Heart left ventricle (tissue), 16 donors: ENCODE data around the gene ZFAND6. TPM values are rescaled to one million over a fixed set of nuclear protein-coding genes. Genes with fewer than 3 reads are reported as not detected.

Experiments
- ATAC-seq, 4 donors: fragments of 200-7000 bp; cut with Tn5 transposase; one replicate each; pipeline ENCODE4 v1.9.1; 2020 to 2022; ENCODE audit warnings: moderate library complexity in 4 of 4, mild to moderate bottlenecking in 3 of 4, moderate number of reproducible peaks in 1 of 4
- DNase-seq, 5 donors: peaks; one replicate each; pipeline ENCODE4 v3.0.0-alpha.2; 2020
- H3K27ac ChIP-seq, 12 donors: fragments of 200-600 bp; sonication (generic) in 4 of 12; one replicate each; pipeline versions ENCODE4 v1.5.0 to v1.8.0; 2016 to 2022; ENCODE audit warnings: mild to moderate bottlenecking in 2 of 12
- H3K27me3 ChIP-seq, 9 donors: fragments of 200-600 bp; sonication (generic) in 2 of 9; one replicate each; pipeline versions ENCODE4 v1.5.1 to v1.8.0; 2016 to 2022; ENCODE audit warnings: mild to moderate bottlenecking in 3 of 9
- H3K36me3 ChIP-seq, 9 donors: fragments of 200-600 bp; sonication (generic) in 2 of 9; one replicate each; pipeline versions ENCODE4 v1.5.0 to v1.8.0; 2018 to 2022; ENCODE audit warnings: mild to moderate bottlenecking in 2 of 9
- H3K4me1 ChIP-seq, 12 donors: fragments of 200-600 bp; sonication (generic) in 4 of 12; one replicate each; pipeline versions ENCODE4 v1.5.0 to v1.8.0; 2016 to 2022; ENCODE audit warnings: mild to moderate bottlenecking in 3 of 12
- H3K4me3 ChIP-seq, 12 donors: fragments of 200-600 bp; sonication (generic) in 4 of 12; one replicate each; pipeline versions ENCODE4 v1.5.0 to v1.8.0; 2017 to 2022; ENCODE audit warnings: mild to moderate bottlenecking in 9 of 12, moderate library complexity in 4 of 12
- H3K9me3 ChIP-seq, 12 donors: fragments of 200-600 bp; sonication (generic) in 4 of 12; one replicate each; pipeline versions ENCODE4 v1.5.0 to v1.8.0; 2016 to 2022; ENCODE audit warnings: mild to moderate bottlenecking in 1 of 12
- POLR2A ChIP-seq, 2 donors: fragments of 450-650 bp; IDR thresholded peaks; one replicate each; pipeline ENCODE4 v1.6.1; 2017; ENCODE audit warnings: antibody characterized with exemption in 2 of 2, mild to moderate bottlenecking in 2 of 2, moderate library complexity in 2 of 2
- WGBS, 4 donors: extraction: QIAGEN DNeasy Blood & Tissue Kit in 2 of 4; methylation state at CpG; one replicate each; pipeline versions ENCODE4 v1.1.5 to v1.1.7; 2013 to 2018; 5-methylcytosine and 5-hydroxymethylcytosine counted together
- intact Hi-C, 10 donors: fragments of 100-400 bp; cut with DNase I; formaldehyde crosslinking; loops; one replicate each; pipeline versions ENCODE4 v1.11.1 to v1.14.2; 2022
- polyA plus RNA-seq, 2 donors: library from polyadenylated mRNA; stranded (reverse); fragments of 200-250 nt; gene quantifications; one replicate each; pipeline ENCODE4 v1.2.3, GENCODE V29; 2013
- total RNA-seq, 9 donors: library from RNA; depleted of rRNA in 2 of 9; stranded (reverse); fragments of >200 nt in 2 of 9; fragmentation: NEBNext Ultra II Directional in 3 of 9; extraction: Animal tissue kit (Norgen Biotek cat#: 25700) in 3 of 9; gene quantifications; one replicate each; pipeline versions ENCODE4 v1.1.0 to v1.2.4, GENCODE V29; 2016 to 2023
- TF ChIP-seq, protein P1 (sequence below), 12 donors: fragments of 200-600 bp; sonication (generic) in 4 of 12; IDR thresholded peaks; one replicate each; pipeline versions ENCODE4 v1.5.0 to v1.8.0; 2018 to 2022; ENCODE audit warnings: antibody characterized with exemption in 12 of 12, mild to moderate bottlenecking in 5 of 12
- donor health status: ischemic (EF 13 %, LVEDD 7.1; RV severe dilation, severe dysfunction).
- donor health status: healthy with polysubstance abuse.
- donor health status: DM: no; HTN: yes; CAD: no.
- donor health status: DM: no; HTN: no; CAD: no.
- donor health status: ischemic (EF 25% LVEDD 6.9; RV normal size, moderate dysfunction).
- donor health status: ischemic (EF 25% LVEDD 5.7; RV mildly dilated, moderate dysfunction).
- donor health status: healthy.
- donor health status: DM: yes; HTN: yes; CAD: no.
- donor health status: ischemic (EF 35%, LVEDD 5.7; RV mildly dilated, moderate dysfunction).
- donor health status: nonischemic (EF 11% LVEDD 7.7; RV severe dilation, severe dysfunction).
- donor health status: DM: yes; HTN: yes; CAD: no.
- donor health status: PGD.
- donor health status: ischemic (EF 29% LVEDD 5.4; RV normal size, mild dysfunction).
- donor health status: nonischemic (EF 23%, LVEDD 6.1; RV moderate dilation, normal function).

ZFAND6 gene
- total and polyA plus RNA-seq, 11 donors, result 43.4 to 105 (median 79.9) TPM

GRCh38 chr15:80109388-80109787 is 49.9 kb downstream of the ZFAND6 start:
- H3K27me3 ChIP-seq, result no peaks in the 10 kb centered on the region
- no peaks in the 10 kb centered on the region for H3K36me3 ChIP-seq
- intact Hi-C loops, result no loop called here

GRCh38 chr15:80110920-80111319 is 51.4 kb downstream of the ZFAND6 start:
- ATAC-seq (no peak), DNase-seq (no peak)
- H3K36me3 ChIP-seq, result no peaks in the 10 kb centered on the region
- intact Hi-C loops, result no loop called here
- H3K4me3 ChIP-seq, result no peak overlapping the region
- H3K27me3 ChIP-seq, result no peaks in the 10 kb centered on the region
- H3K4me1 ChIP-seq, result peaks cover 0 to 41% (median 16%) of the 10 kb centered on the region in 12 donors
- H3K9me3 ChIP-seq, result no peaks in the 10 kb centered on the region
- TF ChIP-seq, protein P1, sequence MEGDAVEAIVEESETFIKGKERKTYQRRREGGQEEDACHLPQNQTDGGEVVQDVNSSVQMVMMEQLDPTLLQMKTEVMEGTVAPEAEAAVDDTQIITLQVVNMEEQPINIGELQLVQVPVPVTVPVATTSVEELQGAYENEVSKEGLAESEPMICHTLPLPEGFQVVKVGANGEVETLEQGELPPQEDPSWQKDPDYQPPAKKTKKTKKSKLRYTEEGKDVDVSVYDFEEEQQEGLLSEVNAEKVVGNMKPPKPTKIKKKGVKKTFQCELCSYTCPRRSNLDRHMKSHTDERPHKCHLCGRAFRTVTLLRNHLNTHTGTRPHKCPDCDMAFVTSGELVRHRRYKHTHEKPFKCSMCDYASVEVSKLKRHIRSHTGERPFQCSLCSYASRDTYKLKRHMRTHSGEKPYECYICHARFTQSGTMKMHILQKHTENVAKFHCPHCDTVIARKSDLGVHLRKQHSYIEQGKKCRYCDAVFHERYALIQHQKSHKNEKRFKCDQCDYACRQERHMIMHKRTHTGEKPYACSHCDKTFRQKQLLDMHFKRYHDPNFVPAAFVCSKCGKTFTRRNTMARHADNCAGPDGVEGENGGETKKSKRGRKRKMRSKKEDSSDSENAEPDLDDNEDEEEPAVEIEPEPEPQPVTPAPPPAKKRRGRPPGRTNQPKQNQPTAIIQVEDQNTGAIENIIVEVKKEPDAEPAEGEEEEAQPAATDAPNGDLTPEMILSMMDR (IDR thresholded peaks at IDR 0.05), result no peak
- TF ChIP-seq POLR2A (IDR thresholded peaks at IDR 0.05), result no peak
- no peak overlapping the region for H3K27ac ChIP-seq

More at GRCh38 chr15:80109388-80109787, 49.9 kb downstream of the ZFAND6 start:
- Histone ChIP-seq H3K4me1 (peaks cover 0 to 38% (median 14%) of the 10 kb centered on the region in 12 donors), H3K9me3 (no peaks in the 10 kb centered on the region), H3K27ac (no peak overlapping the region), H3K4me3 (no peak overlapping the region)
- DNase-seq, result no peak
- TF ChIP-seq POLR2A (IDR thresholded peaks at IDR 0.05), result no peak
- TF ChIP-seq, protein P1 (IDR thresholded peaks at IDR 0.05), result no peak
- 68 to 85% (median 81%) methylated on average over 3 of the region's 3 CpGs for WGBS, 4 donors
- ATAC-seq, result no peak

DNA sequence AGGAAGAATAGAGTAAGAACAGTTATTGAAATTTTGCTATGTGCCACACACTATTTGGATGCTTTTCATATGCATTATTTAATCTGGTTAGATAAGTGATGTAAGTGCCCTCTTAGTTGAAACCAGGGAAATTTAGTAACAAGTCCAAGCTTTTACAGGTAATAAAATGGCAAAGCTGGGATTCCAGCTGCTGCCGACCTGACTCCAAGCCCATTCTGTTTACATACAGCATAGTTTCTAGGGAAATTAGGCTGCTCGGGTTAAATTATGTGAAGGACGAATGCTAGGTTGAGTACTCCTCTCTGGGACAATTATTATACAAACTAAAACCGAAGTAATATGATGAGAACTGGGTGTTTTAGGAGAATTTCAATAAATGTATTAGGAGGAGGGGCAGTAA is 54.6 kb downstream of the ZFAND6 start:
- ATAC-seq (no peak), DNase-seq (no peak)
- H3K36me3 ChIP-seq, result no peaks in the 10 kb centered on the region
- no peak for TF ChIP-seq POLR2A (IDR thresholded peaks at IDR 0.05)
- TF ChIP-seq, protein P1 (IDR thresholded peaks at IDR 0.05), result no peak
- no peak overlapping the region for H3K4me3 ChIP-seq
- no peaks in the 10 kb centered on the region for H3K27me3 ChIP-seq
- H3K4me1 ChIP-seq, result peaks cover 0 to 30% (median 6%) of the 10 kb centered on the region in 12 donors
- intact Hi-C loops, result no loop called here
- no peaks in the 10 kb centered on the region for H3K9me3 ChIP-seq
- H3K27ac ChIP-seq, result no peak overlapping the region
- 88 to 91% (median 89%) methylated on average over 4 of the region's 4 CpGs for WGBS, 4 donors

- WGBS, 4 donors, result 72 to 88% (median 83%) methylated on average over 1 of the region's 1 CpG
- Histone ChIP-seq H3K36me3 (no peaks in the 10 kb centered on the region), H3K27me3 (no peaks in the 10 kb centered on the region), H3K9me3 (no peaks in the 10 kb centered on the region), H3K4me3 (no peak overlapping the region), H3K4me1 (peaks cover 0 to 22% (median 6%) of the 10 kb centered on the region in 12 donors), H3K27ac (no peak overlapping the region)
- TF ChIP-seq, protein P1 (IDR thresholded peaks at IDR 0.05), result no peak
- TF ChIP-seq POLR2A (IDR thresholded peaks at IDR 0.05), result no peak
- DNase-seq, result no peak
- intact Hi-C loops, result no loop called here
- ATAC-seq, result no peak
Measured at GRCh38 chr15:80115021-80115420, 55.5 kb downstream of the ZFAND6 start.
